COLO829 (cell line): ENCODE data around the gene SPOCK1.
"Not testable (repeated sequence)": the region's sequence is repeated elsewhere in the genome, so short reads cannot be mapped to it uniquely, and the experiment has no call there.

Source experiments
- DNase-seq: peaks from one replicate; pipeline ENCODE4 v3.0.0; 2012; ENCODE audit warnings: low spot score

Gene SPOCK1

DNA sequence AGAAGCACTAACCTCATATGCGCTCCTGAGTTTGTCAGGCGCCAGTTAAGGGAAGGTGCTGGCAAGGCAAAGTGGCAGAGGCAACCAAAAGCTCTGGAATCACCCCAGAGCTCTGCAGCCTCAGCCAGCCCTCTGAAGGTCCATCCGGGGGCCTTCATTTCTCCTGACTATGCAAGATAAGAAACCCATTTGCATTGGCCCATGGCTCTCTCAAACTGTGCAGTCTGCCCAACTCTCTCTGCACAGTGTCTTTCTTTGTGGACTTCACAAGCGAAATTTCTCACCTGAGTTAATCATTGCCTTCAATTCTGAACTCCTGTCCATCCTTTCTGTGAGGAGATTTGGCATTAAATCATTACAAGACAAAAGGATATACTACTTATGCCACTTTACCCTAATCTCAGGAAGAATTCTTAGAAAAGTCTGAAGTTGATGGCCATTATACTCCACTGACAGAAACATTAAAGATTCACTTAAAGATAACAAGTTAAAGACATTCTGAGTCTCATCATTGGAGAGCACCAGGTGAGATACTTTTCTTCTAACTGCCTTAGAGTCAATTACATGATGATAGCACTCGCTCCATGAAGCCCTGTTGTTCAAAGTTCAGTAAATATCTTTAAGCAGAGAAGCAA is 235.6 kb downstream of the SPOCK1 start:
- DNase-seq: no peak

- no peak for DNase-seq
Observed at GRCh38 chr5:137262818-137263217, 236.3 kb downstream of the SPOCK1 start.

GRCh38 chr5:137260820-137261695 is 238.1 kb downstream of the SPOCK1 start:
- DNase-seq: no peak

- DNase-seq: not testable (repeated sequence)
Observed at GRCh38 chr5:137259115-137259514, 240.0 kb downstream of the SPOCK1 start.

GRCh38 chr5:137254119-137255090 is 244.7 kb downstream of the SPOCK1 start:
- no peak for DNase-seq

GRCh38 chr5:137252512-137252911 is 246.6 kb downstream of the SPOCK1 start:
- DNase-seq: no peak

- DNase-seq: no peak
Observed at GRCh38 chr5:137250421-137250820, 248.7 kb downstream of the SPOCK1 start.

GRCh38 chr5:137248527-137248926 is 250.6 kb downstream of the SPOCK1 start:
- DNase-seq: no peak

- DNase-seq: no peak
Observed at GRCh38 chr5:137245438-137245837, 253.7 kb downstream of the SPOCK1 start.

DNA sequence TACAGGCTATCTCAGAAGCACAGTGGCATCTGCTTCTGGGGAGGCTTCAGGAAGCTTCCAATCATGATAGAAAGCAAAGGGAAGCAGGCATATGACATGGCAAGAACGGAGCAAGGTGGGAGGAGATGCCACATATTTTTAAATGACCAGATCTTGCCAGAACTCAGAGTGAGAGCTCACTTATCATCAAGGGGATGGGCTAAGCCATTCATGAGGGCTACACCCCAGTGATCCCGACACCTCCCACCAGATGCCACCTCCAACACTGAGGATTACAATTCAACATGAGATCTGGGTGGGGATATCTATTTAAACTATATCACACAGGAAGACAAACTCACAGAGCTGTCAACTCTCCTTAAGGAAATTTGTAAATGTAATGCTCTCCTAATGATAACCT is 258.8 kb downstream of the SPOCK1 start:
- DNase-seq: no peak

DNA sequence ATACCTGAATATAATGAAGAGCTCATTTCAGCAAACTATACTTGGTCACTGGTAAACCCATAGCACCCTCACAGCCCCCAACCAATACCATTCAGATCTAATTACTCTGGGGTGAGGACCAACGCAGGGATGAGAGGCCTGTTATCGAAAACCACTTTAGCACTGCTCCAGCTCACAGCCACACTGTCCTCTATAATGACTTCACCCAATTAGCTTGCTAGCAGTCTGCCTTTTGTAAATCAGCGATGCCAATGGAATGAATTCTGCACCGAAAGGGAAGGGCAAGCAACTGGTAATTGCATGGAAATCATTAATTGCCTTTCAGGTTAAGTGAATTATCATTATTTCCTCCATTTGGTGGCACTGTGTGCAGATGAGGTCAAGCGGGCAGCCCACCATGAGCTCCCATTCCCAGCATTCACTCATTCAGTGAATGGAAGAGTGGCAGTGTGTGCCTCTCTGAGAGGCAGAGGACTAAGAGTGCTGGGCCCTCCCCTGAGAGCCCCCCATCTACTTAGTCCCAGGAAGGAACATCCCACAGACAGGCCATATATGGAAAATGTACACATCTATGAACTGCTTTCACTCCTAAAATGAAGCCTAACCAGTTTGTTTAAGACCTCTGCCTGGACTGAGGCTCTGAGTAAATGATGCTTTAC is 262.1 kb downstream of the SPOCK1 start:
- no peak for DNase-seq

- DNase-seq: no peak
Observed at GRCh38 chr5:137236252-137236651, 262.9 kb downstream of the SPOCK1 start.

DNA sequence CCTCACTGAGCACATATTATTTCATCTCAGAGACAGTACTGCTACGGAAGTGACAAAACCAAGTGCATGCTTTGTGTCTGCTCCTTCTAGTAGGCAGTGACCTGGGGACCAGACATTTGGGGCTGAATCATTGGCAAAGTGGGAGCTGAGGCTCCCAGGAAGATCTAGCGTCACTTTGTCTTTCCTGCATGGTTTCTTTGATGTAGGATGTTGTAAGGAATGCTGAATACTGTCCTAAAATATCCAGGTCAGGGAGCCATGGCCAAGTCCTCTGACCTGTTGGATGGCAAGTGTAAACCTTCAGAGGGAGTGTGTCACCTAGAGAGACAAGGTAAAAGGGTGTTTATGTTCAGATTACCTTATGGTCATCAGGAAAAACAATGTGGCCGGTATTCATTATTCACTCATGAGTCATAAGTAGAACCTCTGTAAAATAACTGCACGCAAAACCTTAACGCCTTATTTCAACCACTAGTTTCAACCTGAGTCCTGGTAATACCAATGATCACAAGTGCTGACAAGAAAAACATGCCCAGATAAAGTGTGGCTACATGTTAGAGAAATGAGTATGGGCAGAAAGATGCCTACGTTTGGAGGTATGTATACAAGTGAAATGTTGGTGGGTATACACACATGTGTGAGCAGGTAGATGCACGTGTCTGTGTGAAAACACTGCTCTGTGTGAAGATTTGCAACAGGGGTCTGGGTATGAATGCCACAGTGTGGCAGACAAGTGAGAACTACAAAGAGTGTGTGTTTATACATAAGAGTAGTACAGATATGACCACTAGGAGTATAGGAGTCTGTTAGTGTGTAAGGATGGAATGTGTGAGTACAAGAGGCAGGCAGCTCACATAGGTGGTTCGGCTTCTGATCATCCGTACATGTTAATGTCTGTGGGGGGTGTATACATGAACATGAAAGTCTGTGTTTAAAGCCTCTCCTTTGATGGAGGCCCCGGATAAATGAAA is 263.9 kb downstream of the SPOCK1 start:
- no peak for DNase-seq

- no peak for DNase-seq
Observed at GRCh38 chr5:137233726-137234125, 265.4 kb downstream of the SPOCK1 start.

- DNase-seq: not testable (repeated sequence)
Observed at GRCh38 chr5:137233304-137233703, 265.8 kb downstream of the SPOCK1 start.

DNA sequence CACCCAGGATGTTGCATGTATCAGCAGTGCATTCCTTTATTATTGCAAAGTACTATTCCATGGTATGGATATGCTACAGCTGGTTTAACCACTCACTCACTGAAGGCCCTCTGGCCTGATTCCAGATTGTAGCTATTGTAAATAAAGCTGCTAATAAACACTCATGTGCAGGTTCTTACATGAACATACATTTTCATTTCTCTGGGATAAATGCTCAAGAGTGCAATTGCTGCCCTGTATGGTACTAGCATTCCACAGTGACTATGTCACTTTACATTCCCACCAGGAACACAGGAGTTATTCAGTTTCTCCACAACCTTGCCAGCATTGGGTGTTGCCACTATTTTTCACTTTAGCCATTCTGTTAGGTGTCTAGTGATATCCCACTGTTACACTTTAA is 267.6 kb downstream of the SPOCK1 start:
- DNase-seq: no peak

DNA sequence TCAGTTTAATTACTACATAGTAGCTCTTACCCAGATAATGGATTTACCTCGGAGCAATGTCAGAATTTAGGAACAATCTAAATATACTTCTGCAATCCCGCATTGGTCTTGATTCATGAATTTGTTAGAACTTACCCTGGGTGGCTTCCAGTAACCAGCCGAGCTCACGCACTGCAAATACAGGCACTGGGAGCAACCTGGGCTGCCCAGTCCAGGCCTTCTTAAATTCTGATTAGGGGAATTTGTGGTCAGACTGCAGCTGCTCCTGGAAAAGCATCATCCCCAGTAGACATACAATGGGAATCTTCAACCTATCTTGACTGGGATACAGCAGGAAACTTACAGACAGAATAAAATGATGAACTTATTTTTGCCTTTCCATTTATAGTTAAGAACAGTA is 270.3 kb downstream of the SPOCK1 start:
- DNase-seq: no peak

- no peak for DNase-seq
Observed at GRCh38 chr5:137226081-137226480, 273.0 kb downstream of the SPOCK1 start.

GRCh38 chr5:137223324-137224295 is 275.5 kb downstream of the SPOCK1 start:
- no peak for DNase-seq
